ENCODE measurements around the gene ARHGEF5.
"Not testable (repeated sequence)": the region's sequence is repeated elsewhere in the genome, so short reads cannot be mapped to it uniquely, and the experiment has no call there.

Gene ARHGEF5

DNA sequence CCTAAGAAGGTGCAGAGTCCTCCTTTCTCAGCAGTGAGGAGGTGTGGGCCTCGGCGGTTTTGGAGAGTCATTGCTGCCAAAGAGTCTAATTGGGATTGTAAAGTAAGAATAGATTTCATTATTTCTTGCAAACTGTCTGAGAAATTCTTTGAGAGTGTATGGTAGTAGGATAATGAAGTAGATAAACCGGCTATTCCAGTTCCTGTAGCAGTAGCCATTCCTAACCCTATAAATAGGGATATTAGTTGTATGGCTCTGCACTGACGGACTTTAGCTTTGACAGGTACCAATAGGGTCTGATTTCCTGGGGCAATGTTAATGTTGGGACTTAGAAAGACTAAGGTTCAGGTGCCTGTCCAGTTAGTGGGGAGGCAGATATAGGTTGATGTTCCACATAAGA lies 63.7 kb downstream of the ARHGEF5 start:
- not testable (repeated sequence) for DNase-seq (ENCODE audit: low spot score); FAIRE-seq

DNA sequence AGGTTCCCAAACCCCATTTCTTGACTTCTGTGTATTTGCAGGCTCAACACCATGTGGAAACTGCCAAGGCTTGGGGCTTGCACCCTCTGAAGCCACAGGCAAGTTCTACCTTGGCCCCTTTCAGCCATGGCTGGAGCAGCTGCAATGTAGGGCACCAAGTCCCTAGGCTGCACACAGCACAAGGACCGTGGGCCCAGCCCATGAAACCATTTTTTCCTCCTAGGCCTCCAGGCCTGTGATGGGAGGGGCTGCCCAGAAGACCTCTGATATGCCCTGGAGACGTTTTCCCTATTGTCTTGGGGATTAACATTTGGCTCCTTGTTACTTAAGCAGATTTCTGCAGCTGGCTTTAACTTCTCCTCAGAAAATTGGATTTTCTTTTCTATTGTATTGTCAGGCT lies 72.3 kb downstream of the ARHGEF5 start:
- DNase-seq (ENCODE audit: low spot score); FAIRE-seq: not testable (repeated sequence)

DNA sequence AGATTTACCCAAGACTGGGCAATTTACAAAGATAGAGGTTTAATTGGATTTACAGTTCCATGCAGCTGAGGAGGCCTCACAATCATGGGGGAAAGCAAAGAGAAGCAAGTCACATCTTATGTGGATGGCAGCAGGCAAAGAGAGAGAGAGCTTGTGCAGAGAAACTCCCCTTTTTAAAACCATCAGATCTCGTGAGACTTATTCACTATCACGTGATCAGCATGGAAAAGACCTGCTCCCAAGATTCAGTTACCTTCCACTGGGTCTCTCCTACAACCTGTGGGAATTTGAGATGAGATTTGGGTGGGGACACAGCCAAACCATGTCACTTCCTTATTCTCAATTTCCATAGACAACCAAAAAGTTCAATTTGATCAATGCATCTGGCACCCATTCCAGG lies 73.2 kb downstream of the ARHGEF5 start:
- FAIRE-seq = no peak
- DNase-seq (ENCODE audit: low spot score) = no peak

Measured in urothelium cell line (cell line).